ENCODE results near the gene TMCO5A.
"Not testable (repeated sequence)": the region's sequence is repeated elsewhere in the genome, so short reads cannot be mapped to it uniquely, and the experiment has no call there.

- TF ChIP-seq FOXK1 (CRISPR knock-in tag; IDR thresholded peaks at IDR 0.05); ETV6 (CRISPR knock-in tag; IDR thresholded peaks at IDR 0.05); ZNF317 (CRISPR knock-in tag; IDR thresholded peaks at IDR 0.05; ENCODE audit: borderline replicate concordance, low read depth); TEAD4 (CRISPR knock-in tag; IDR thresholded peaks at IDR 0.05); ZBTB21 (CRISPR knock-in tag; IDR thresholded peaks at IDR 0.05; ENCODE audit: borderline replicate concordance); SP1 (CRISPR knock-in tag; conservative IDR thresholded peaks at IDR 0.05); FOXP4 (CRISPR knock-in tag; IDR thresholded peaks at IDR 0.05); CTCF (IDR thresholded peaks at IDR 0.05); ERG (CRISPR knock-in tag; IDR thresholded peaks at IDR 0.05); JUN (CRISPR knock-in tag; IDR thresholded peaks at IDR 0.05): not testable (repeated sequence)
These were observed 26.3 kb downstream of the TMCO5A start for GRCh38 chr15:37960742-37961141.
